HepG2 (cell line): ENCODE measurements around the gene MX2. TPM values are rescaled to one million over a fixed set of nuclear protein-coding genes. Genes with fewer than 3 reads are reported as not detected.
A peak's percentile ranks its signal among the peaks of the same experiment; 100 is the strongest.

Experiments
- ARID2 ChIP-seq: sonication (generic); formaldehyde crosslinking; IDR thresholded peaks from 2 replicates; pipeline ENCODE4 v1.8.1; 2022; ENCODE audit warnings: mild to moderate bottlenecking, missing genetic modification reagents, borderline replicate concordance
- BCLAF1 ChIP-seq: fragments of 450-650 bp; IDR thresholded peaks from 2 replicates; pipeline ENCODE4 v1.6.1; 2017; ENCODE audit warnings: mild to moderate bottlenecking
- ESRRA ChIP-seq: sonication (generic); formaldehyde crosslinking; IDR thresholded peaks from 2 replicates; pipeline ENCODE4 v1.5.1; 2020; ENCODE audit warnings: mild to moderate bottlenecking, low read depth, missing genetic modification reagents
- HOMEZ ChIP-seq: IDR thresholded peaks from 2 replicates; pipeline ENCODE4 v1.6.1; 2016; ENCODE audit warnings: low read depth
- KAT2B ChIP-seq: fragments of 150-350 bp; IDR thresholded peaks from 2 replicates; pipeline ENCODE4 v1.6.1; 2014; ENCODE audit warnings: low read depth, low read length, borderline replicate concordance
- NCOR1 ChIP-seq: fragments of 200-600 bp; sonication (generic); IDR thresholded peaks from 2 replicates; pipeline ENCODE4 v1.7.0; 2017; ENCODE audit warnings: antibody characterized with exemption, low read length, borderline replicate concordance
- NFYC ChIP-seq: IDR thresholded peaks from 2 replicates; pipeline ENCODE4 v1.6.1; 2016; ENCODE audit warnings: missing genetic modification reagents, missing compliant biosample characterization
- PHF8 ChIP-seq: sonication (generic); formaldehyde crosslinking; IDR thresholded peaks from 2 replicates; pipeline ENCODE4 v1.5.0; 2020; ENCODE audit warnings: missing genetic modification reagents
- PRDM4 ChIP-seq: sonication (generic); formaldehyde crosslinking; IDR thresholded peaks from 2 replicates; pipeline ENCODE4 v1.9.0; 2021; ENCODE audit warnings: missing genetic modification reagents, borderline replicate concordance
- SMARCE1 ChIP-seq: fragments of 450-650 bp; IDR thresholded peaks from 2 replicates; pipeline ENCODE4 v1.6.1; 2017; ENCODE audit warnings: borderline replicate concordance
- ZBTB21 ChIP-seq: sonication (generic); formaldehyde crosslinking; IDR thresholded peaks from 2 replicates; pipeline ENCODE4 v1.4.0; 2020; ENCODE audit warnings: missing genetic modification reagents
- ZBTB44 ChIP-seq: sonication (generic); formaldehyde crosslinking; IDR thresholded peaks from 2 replicates; pipeline ENCODE4 v1.4.0; 2020; ENCODE audit warnings: missing genetic modification reagents
- ZHX1 ChIP-seq: sonication (generic); formaldehyde crosslinking; IDR thresholded peaks from 2 replicates; pipeline ENCODE4 v1.8.1; 2022; ENCODE audit warnings: low read depth, mild to moderate bottlenecking, missing genetic modification reagents
- ZNF484 ChIP-seq: sonication (generic); formaldehyde crosslinking; IDR thresholded peaks from 2 replicates; pipeline ENCODE4 v1.5.1; 2020; ENCODE audit warnings: mild to moderate bottlenecking, low read depth, missing genetic modification reagents, borderline replicate concordance
- ZNF557 ChIP-seq: sonication (generic); formaldehyde crosslinking; IDR thresholded peaks from 2 replicates; pipeline ENCODE4 v1.4.0; 2020; ENCODE audit warnings: missing genetic modification reagents
- polyA plus RNA-seq, 8 experiments: library from polyadenylated mRNA; depleted of rRNA in 3 of 8; stranded (reverse) in 7 of 8; unstranded in 1 of 8; fragments of >200 nt; fragmentation: Illumina TruSeq in 4 of 8; extraction: Trizol in 4 of 8; gene quantifications; 2 replicates each; pipeline versions ENCODE4 v1.2.1 to v1.2.3, GENCODE V29; 2011 to 2016; ENCODE audit warnings: low read depth in 4 of 8, missing spikeins in 1 of 8, mixed read lengths in 1 of 8; ENCODE audit not compliant: insufficient read depth in 1 of 8
- total RNA-seq, 5 experiments: library from RNA; depleted of rRNA; stranded (reverse); fragments of >200 nt; fragmentation: Illumina TruSeq; extraction: Trizol; gene quantifications; 2 replicates each; pipeline ENCODE4 v1.2.3, GENCODE V29; 2016; ENCODE audit warnings: low read depth in 1 of 5

The MX2 gene
- total and polyA plus RNA-seq, 2 of the 13 experiments (the other 11 are each of a cell fraction or from before 2014, with no cell fraction given), result 24.0 to 35.7 TPM

- TF ChIP-seq BCLAF1, result no peak
- TF ChIP-seq ZNF484 (CRISPR knock-in tag), result no peak
- no peak for TF ChIP-seq ARID2 (CRISPR knock-in tag)
- TF ChIP-seq ZHX1, result no peak
- no peak for TF ChIP-seq ZNF557 (CRISPR knock-in tag)
- no peak for TF ChIP-seq ESRRA (CRISPR knock-in tag)
- TF ChIP-seq HOMEZ (CRISPR knock-in tag), result no peak
- TF ChIP-seq NCOR1, result peak; percentile 72; the same call in 1 of the 2 replicates
- no peak for TF ChIP-seq NFYC (CRISPR knock-in tag)
- no peak for TF ChIP-seq KAT2B
- TF ChIP-seq PHF8 (CRISPR knock-in tag), result no peak
- peak; percentile 26; the same call in 1 of the 2 replicates for TF ChIP-seq ZBTB21 (CRISPR knock-in tag)
- TF ChIP-seq ZBTB44, result no peak
- no peak for TF ChIP-seq PRDM4 (CRISPR knock-in tag)
- TF ChIP-seq SMARCE1, result no peak
These were observed 36.5 kb upstream of the MX2 start (continued) for GRCh38 chr21:41325138-41325912.
